ENCODE measurements around the gene ITGA5. TPM values are rescaled to one million over a fixed set of nuclear protein-coding genes. Genes with fewer than 3 reads are reported as not detected.
A peak's percentile ranks its signal among the peaks of the same experiment; 100 is the strongest.

The ITGA5 gene
- total RNA-seq, 1 donor from 2014 or later = 1.8 TPM

DNA sequence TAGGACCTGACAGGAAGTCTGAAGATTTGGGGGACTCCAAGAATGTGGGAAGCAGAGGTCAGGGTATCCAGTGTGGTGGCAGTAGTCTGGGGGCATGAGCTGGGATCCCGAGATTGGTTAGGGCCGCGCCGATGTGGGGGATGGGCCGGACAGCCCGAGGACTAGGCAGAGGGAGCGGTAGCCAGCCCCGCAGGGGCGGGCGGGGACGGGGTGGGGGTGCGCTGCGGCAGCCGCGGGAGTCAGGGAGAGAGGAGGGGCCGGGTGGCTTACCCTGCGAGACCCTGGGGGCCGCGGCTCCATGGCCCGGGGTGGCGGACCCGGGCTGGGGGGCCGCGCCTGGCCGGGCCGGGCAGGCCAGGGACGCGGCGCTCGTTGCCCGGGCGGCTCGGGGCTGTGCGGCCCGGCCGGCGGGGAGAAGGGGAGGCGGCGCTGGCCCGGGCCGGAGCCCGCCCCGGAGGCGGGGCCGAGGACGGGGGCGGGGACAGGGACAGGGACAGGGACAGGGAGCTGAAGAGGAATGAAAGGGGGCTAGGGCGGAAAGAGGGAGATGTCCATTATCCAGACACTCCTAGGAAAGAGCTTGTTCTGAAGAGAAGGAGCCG, 40.2 kb downstream of the ITGA5 start:
- peaks cover 6% of the 10 kb centered on the region for H3K9me3 Mint-ChIP-seq (ENCODE audit: unreplicated experiment)
- peak overlapping the region; percentile 88 for H3K4me3 Mint-ChIP-seq (ENCODE audit: unreplicated experiment)
- peaks cover 2% of the 10 kb centered on the region for H3K36me3 Mint-ChIP-seq (ENCODE audit: unreplicated experiment)

DNA sequence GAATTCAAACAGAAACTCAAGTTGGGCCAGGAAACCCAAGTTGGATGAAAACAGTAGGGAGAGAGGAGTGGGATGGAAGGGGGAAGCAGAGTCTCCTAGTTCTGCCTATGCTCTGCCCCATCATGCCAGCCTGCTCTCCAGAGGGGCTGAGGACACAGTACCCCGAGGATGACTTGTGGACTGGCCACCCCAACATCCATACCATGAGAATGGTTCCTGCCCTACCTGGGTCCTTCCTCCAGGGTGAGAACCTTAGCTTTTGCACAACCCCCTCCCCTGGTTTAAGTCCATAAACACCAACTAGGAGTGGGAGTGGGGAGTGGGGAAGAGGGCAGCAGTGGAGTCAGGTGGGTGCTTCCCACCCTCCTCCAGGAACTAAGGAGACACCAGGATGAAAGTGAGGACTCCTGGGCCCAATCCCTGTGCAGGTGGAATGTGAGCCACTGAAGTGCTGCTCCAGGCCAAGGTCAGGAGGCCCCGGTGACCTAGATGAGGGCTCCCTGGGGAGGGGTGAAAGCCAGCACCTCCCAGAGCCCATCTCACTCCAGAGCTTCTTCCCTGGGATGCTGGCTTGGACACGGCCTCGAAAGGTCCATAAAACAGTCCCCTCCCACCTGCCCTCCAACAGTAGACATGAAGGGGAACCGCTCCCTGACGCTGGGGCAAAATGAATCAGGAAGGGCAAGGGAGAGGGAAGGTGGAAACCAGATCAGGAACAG, 41.1 kb downstream of the ITGA5 start:
- Mint-ChIP-seq H3K27ac (ENCODE audit: unreplicated experiment) (no peak overlapping the region), H3K4me1 (ENCODE audit: low read depth, unreplicated experiment) (peaks cover 15% of the 10 kb centered on the region), H3K4me3 (ENCODE audit: unreplicated experiment) (peak overlapping the region; percentile 82), H3K27me3 (ENCODE audit: unreplicated experiment) (peaks cover 9% of the 10 kb centered on the region), H3K9me3 (ENCODE audit: unreplicated experiment) (peaks cover 6% of the 10 kb centered on the region), H3K36me3 (ENCODE audit: unreplicated experiment) (no peaks in the 10 kb centered on the region)
- DNase-seq = no peak
- TF ChIP-seq, protein P1, sequence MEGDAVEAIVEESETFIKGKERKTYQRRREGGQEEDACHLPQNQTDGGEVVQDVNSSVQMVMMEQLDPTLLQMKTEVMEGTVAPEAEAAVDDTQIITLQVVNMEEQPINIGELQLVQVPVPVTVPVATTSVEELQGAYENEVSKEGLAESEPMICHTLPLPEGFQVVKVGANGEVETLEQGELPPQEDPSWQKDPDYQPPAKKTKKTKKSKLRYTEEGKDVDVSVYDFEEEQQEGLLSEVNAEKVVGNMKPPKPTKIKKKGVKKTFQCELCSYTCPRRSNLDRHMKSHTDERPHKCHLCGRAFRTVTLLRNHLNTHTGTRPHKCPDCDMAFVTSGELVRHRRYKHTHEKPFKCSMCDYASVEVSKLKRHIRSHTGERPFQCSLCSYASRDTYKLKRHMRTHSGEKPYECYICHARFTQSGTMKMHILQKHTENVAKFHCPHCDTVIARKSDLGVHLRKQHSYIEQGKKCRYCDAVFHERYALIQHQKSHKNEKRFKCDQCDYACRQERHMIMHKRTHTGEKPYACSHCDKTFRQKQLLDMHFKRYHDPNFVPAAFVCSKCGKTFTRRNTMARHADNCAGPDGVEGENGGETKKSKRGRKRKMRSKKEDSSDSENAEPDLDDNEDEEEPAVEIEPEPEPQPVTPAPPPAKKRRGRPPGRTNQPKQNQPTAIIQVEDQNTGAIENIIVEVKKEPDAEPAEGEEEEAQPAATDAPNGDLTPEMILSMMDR (IDR thresholded peaks at IDR 0.05; ENCODE audit: partially characterized antibody, unreplicated experiment) = no peak

More for the DNA sequence above, 40.2 kb downstream of the ITGA5 start:
- TF ChIP-seq, protein P1 (IDR thresholded peaks at IDR 0.05; ENCODE audit: partially characterized antibody, unreplicated experiment) = no peak
- peaks cover 9% of the 10 kb centered on the region for H3K27me3 Mint-ChIP-seq (ENCODE audit: unreplicated experiment)
- no peak overlapping the region for H3K27ac Mint-ChIP-seq (ENCODE audit: unreplicated experiment)
- H3K4me1 Mint-ChIP-seq (ENCODE audit: low read depth, unreplicated experiment) = peaks cover 19% of the 10 kb centered on the region
- peak; percentile 81 for DNase-seq

DNA sequence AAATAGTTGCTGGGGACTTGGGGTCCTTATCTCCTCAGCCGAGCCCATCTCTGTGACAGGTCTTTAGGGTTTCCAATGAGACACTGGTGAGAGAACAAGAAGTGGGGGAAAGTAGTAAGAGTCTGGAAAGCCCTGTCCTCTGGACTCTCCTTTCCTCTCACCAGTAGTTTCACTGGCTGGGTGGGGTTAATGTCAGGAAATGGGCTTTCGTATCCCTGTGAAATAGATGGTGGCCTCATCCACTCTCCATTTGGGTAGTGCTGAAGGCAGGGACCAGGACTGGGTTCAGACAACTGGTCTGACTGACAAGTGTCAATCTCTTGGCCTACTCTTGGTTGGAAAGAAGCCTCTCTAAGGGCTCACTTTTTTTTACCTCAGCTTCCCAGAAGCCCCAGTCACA, 42.1 kb downstream of the ITGA5 start:
- H3K27me3 Mint-ChIP-seq (ENCODE audit: unreplicated experiment) = peaks cover 9% of the 10 kb centered on the region
- no peak for DNase-seq
- H3K4me1 Mint-ChIP-seq (ENCODE audit: low read depth, unreplicated experiment) = peaks cover 16% of the 10 kb centered on the region
- no peak overlapping the region for H3K27ac Mint-ChIP-seq (ENCODE audit: unreplicated experiment)
- TF ChIP-seq, protein P1 (IDR thresholded peaks at IDR 0.05; ENCODE audit: partially characterized antibody, unreplicated experiment) = no peak
- H3K4me3 Mint-ChIP-seq (ENCODE audit: unreplicated experiment) = no peak overlapping the region
- peaks cover 6% of the 10 kb centered on the region for H3K9me3 Mint-ChIP-seq (ENCODE audit: unreplicated experiment)
- H3K36me3 Mint-ChIP-seq (ENCODE audit: unreplicated experiment) = no peaks in the 10 kb centered on the region

DNA sequence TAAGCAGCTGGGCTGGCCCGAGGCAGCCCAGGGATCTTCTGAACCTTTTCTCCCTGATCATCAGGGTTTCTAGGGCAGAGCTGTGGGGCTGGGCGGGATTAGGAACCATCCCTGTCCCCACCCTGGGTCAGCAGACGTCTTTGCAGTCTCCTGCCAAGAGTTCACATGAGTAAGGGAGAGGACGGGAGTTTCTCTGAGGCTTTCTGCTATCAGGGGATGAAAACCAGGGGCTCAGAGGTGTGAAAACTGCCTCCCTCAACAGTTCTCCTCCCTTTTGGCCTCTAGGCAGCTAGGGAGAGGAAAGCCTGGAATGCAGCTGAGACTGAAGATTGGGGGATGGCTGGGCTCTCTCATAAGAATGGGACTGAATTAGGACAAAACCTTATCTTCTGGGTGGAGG, 42.5 kb downstream of the ITGA5 start:
- H3K36me3 Mint-ChIP-seq (ENCODE audit: unreplicated experiment) = no peaks in the 10 kb centered on the region
- H3K27ac Mint-ChIP-seq (ENCODE audit: unreplicated experiment) = no peak overlapping the region

More for the DNA sequence above, 42.5 kb downstream of the ITGA5 start:
- Mint-ChIP-seq H3K9me3 (ENCODE audit: unreplicated experiment) (peaks cover 6% of the 10 kb centered on the region), H3K27me3 (ENCODE audit: unreplicated experiment) (peaks cover 9% of the 10 kb centered on the region), H3K4me3 (ENCODE audit: unreplicated experiment) (no peak overlapping the region), H3K4me1 (ENCODE audit: low read depth, unreplicated experiment) (peaks cover 17% of the 10 kb centered on the region)
- TF ChIP-seq, protein P1 (IDR thresholded peaks at IDR 0.05; ENCODE audit: partially characterized antibody, unreplicated experiment) = no peak
- no peak for DNase-seq

All from glutamatergic neuron (in vitro differentiated cells).